CD4-positive, alpha-beta memory T cell (primary cell): ENCODE measurements around the gene GTPBP6. TPM values are rescaled to one million over a fixed set of nuclear protein-coding genes. Genes with fewer than 3 reads are reported as not detected.
"Not testable (repeated sequence)": the region's sequence is repeated elsewhere in the genome, so short reads cannot be mapped to it uniquely, and the experiment has no call there.

Source experiments
- CTCF ChIA-PET: fragments of 350-600 bp; sonication (Branson Sonifier 250); formaldehyde crosslinking; loops from one replicate; lab custom pipeline; 2021; ENCODE audit warnings: inconsistent platforms; ENCODE audit not compliant: partially characterized antibody; lab: Charles Lee
- POLR2A ChIA-PET: fragments of 350-600 bp; sonication (Branson Sonifier 250); formaldehyde crosslinking; loops from one replicate; lab custom pipeline; 2021; ENCODE audit not compliant: partially characterized antibody; lab: Charles Lee
- DNase-seq, 5 donors: peaks; one replicate each; pipeline versions ENCODE4 v3.0.0 to v3.0.0-alpha.2; 2020 to 2022; ENCODE audit warnings: mixed read lengths in 1 of 5
- H3K27ac ChIP-seq: one replicate; pipeline ENCODE4 v1.7.0; 2013; ENCODE audit warnings: low read depth, low read length
- H3K27me3 ChIP-seq: 2 replicates; pipeline ENCODE4 v1.7.0; 2013; ENCODE audit warnings: mild to moderate bottlenecking, low read length, moderate library complexity; ENCODE audit not compliant: insufficient read depth
- H3K36me3 ChIP-seq: 2 replicates; pipeline ENCODE4 v1.7.0; 2013; ENCODE audit warnings: mild to moderate bottlenecking, low read length, moderate library complexity; ENCODE audit not compliant: insufficient read depth
- H3K4me1 ChIP-seq: 2 replicates; pipeline ENCODE4 v1.7.0; 2013; ENCODE audit warnings: mild to moderate bottlenecking, low read length, moderate library complexity; ENCODE audit not compliant: insufficient read depth
- H3K4me3 ChIP-seq, 2 donors: one replicate each; pipeline ENCODE4 v1.7.0; 2013; ENCODE audit warnings: low read length in 2 of 2, mild to moderate bottlenecking in 1 of 2
- H3K9me3 ChIP-seq, 2 donors: one replicate each; pipeline ENCODE4 v1.7.0; 2013; ENCODE audit warnings: low read length in 2 of 2, control low read depth in 1 of 2; ENCODE audit not compliant: control insufficient read depth in 1 of 2
- H3K27ac Mint-ChIP-seq, 7 donors: one replicate each; pipeline ENCODE4 v1.8.0; 2020 to 2021; ENCODE audit warnings: mixed read lengths in 7 of 7, mild to moderate bottlenecking in 6 of 7, inconsistent platforms in 3 of 7, moderate library complexity in 3 of 7
- H3K27me3 Mint-ChIP-seq, 2 donors: one replicate each; pipeline ENCODE4 v1.8.0; 2020 to 2021; ENCODE audit warnings: mixed read lengths in 2 of 2
- H3K36me3 Mint-ChIP-seq, 2 donors: one replicate each; pipeline ENCODE4 v1.8.0; 2020 to 2021; ENCODE audit warnings: mixed read lengths in 2 of 2, inconsistent platforms in 1 of 2, mild to moderate bottlenecking in 1 of 2
- H3K4me1 Mint-ChIP-seq, 4 donors: one replicate each; pipeline ENCODE4 v1.8.0; 2020 to 2021; ENCODE audit warnings: mixed read lengths in 4 of 4, mild to moderate bottlenecking in 1 of 4
- H3K4me3 Mint-ChIP-seq, 8 donors: one replicate each; pipeline ENCODE4 v1.8.0; 2020 to 2021; ENCODE audit warnings: mixed read lengths in 8 of 8, mild to moderate bottlenecking in 7 of 8, moderate library complexity in 6 of 8, inconsistent platforms in 3 of 8
- H3K9me3 Mint-ChIP-seq, 8 donors: one replicate each; pipeline ENCODE4 v1.8.0; 2020 to 2021; ENCODE audit warnings: mixed read lengths in 8 of 8, mild to moderate bottlenecking in 5 of 8, inconsistent platforms in 3 of 8, moderate library complexity in 1 of 8
- intact Hi-C: fragments of 100-400 bp; cut with micrococcal nuclease; formaldehyde crosslinking; loops from one replicate; pipeline ENCODE4 v1.15.1; 2023
- polyA plus RNA-seq, 2 donors: library from polyadenylated mRNA; unstranded; fragments of 300-500 nt; fragmentation: Illumina TruSeq; gene quantifications; one replicate each; pipeline ENCODE4 v1.2.3, GENCODE V29; 2021
- total RNA-seq, 2 experiments: library from RNA; stranded (reverse); gene quantifications; one replicate each; pipeline ENCODE4 v1.2.3, GENCODE V29; 2021

The GTPBP6 gene
- total and polyA plus RNA-seq, 4 experiments from 2014 or later = 34.8 to 79.3 (median 63.3) TPM

DNA sequence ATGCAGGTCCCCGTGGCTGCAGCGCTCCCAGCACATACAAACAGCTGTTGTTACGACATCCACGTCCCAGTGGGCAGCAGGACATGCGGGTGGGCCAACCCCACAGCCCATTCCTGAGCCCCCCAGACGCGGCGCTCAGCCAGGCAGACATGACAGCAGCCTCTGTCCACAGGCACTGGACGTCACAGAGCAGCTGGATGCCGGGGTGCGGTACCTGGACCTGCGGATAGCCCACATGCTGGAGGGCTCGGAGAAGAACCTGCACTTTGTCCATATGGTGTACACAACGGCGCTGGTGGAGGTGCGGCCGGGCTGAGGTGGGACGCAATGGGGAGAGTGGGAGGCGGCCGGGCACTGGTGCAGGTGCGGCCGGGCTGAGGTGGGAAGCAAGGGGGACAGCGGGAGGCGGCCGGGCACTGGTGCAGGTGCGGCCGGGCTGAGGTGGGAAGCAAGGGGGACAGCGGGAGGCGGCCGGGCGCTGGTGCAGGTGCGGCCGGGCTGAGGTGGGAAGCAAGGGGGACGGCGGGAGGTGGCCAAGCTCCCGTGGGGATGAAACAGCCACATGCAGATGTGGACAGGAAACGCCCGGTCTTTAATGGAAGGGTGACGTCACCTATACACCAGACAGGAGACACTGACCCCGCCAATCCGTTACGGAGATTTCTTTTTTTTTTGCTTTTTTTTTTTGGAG lies 28.0 kb downstream of the GTPBP6 start:
- Histone ChIP-seq H3K9me3 (no peaks in the 10 kb centered on the region), H3K4me3 (no peak overlapping the region), H3K36me3 (peaks cover 5% of the 10 kb centered on the region), H3K27ac (no peak overlapping the region), H3K27me3 (no peaks in the 10 kb centered on the region), H3K4me1 (no peaks in the 10 kb centered on the region)
- POLR2A ChIA-PET = no interaction called here
- DNase-seq = peak in 1 of 5 donors; percentile 25
- intact Hi-C loops = no loop called here
- H3K4me3 Mint-ChIP-seq = no peak overlapping the region
- H3K4me1 Mint-ChIP-seq = peaks cover 0 to 12% (median 3%) of the 10 kb centered on the region in 4 donors
- no peaks in the 10 kb centered on the region for H3K27me3 Mint-ChIP-seq
- no peak overlapping the region for H3K27ac Mint-ChIP-seq
- H3K36me3 Mint-ChIP-seq = peaks cover 14 to 15% of the 10 kb centered on the region in 2 donors
- H3K9me3 Mint-ChIP-seq = no peaks in the 10 kb centered on the region
- CTCF ChIA-PET = no interaction called here

DNA sequence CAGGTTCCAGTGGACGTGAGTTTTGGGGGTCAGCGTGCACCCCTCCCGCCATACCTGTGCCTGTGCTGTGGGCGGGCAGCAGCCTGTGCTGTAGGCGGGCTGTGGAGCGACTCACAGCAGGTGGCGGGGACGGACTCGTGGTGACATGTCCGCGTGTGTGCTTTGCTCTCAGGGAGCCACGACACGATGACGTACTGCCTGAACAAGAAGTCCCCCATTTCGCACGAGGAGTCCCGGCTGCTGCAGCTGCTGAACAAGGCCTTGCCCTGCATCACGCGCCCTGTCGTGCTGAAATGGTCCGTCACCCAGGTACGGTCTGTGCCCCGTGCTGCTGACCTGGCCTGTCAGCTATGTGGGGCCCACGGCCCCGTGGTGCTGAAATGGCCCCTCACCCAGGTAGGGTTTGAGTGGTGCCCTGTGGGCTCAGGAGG lies 30.0 kb downstream of the GTPBP6 start:
- peaks cover 3 to 20% (median 9%) of the 10 kb centered on the region in 4 donors for H3K4me1 Mint-ChIP-seq

DNA sequence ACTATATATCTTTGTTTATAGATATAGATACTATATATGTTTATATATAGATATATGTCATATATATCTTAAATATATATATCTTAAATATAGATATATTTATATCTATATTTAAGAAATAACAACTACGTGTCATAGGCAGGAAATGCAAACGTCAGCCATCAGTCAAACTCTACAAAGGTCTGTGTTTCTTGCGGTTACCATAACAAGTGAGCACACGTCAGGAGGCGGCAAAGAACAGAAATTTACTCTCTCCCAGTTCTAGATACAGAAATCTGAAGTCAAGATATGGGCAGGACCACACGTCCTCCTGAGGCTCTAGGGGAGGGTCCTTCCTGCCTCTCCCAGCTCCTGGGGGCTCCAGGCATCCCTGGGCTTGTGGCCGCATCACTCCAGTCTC lies 30.9 kb downstream of the GTPBP6 start:
- no peaks in the 10 kb centered on the region for H3K9me3 ChIP-seq
- POLR2A ChIA-PET = no interaction called here
- intact Hi-C loops = no loop called here
- H3K36me3 ChIP-seq = peaks cover 3% of the 10 kb centered on the region
- Mint-ChIP-seq H3K27me3 (no peaks in the 10 kb centered on the region), H3K4me3 (no peak overlapping the region), H3K27ac (peak overlapping the region in 4 of 7 donors; percentile 42 to 73 (median 59)), H3K4me1 (peaks cover 3 to 18% (median 12%) of the 10 kb centered on the region in 4 donors), H3K9me3 (no peaks in the 10 kb centered on the region), H3K36me3 (peaks cover 7 to 17% of the 10 kb centered on the region in 2 donors)
- DNase-seq = peak in 2 of 5 donors; percentile 28 to 32
- no peaks in the 10 kb centered on the region for H3K27me3 ChIP-seq
- CTCF ChIA-PET = no interaction called here
- peaks cover 4% of the 10 kb centered on the region for H3K4me1 ChIP-seq
- H3K4me3 ChIP-seq = no peak overlapping the region
- H3K27ac ChIP-seq = peak overlapping the region; percentile 21

More for the DNA sequence above, 30.0 kb downstream of the GTPBP6 start:
- no peaks in the 10 kb centered on the region for H3K9me3 Mint-ChIP-seq
- no peaks in the 10 kb centered on the region for H3K27me3 ChIP-seq
- H3K27ac Mint-ChIP-seq = no peak overlapping the region
- DNase-seq = peak in 1 of 5 donors; percentile 8
- POLR2A ChIA-PET = no interaction called here
- H3K27ac ChIP-seq = no peak overlapping the region
- intact Hi-C loops = no loop called here
- CTCF ChIA-PET = no interaction called here
- no peak overlapping the region for H3K4me3 ChIP-seq
- H3K4me3 Mint-ChIP-seq = no peak overlapping the region
- no peaks in the 10 kb centered on the region for H3K9me3 ChIP-seq
- H3K36me3 Mint-ChIP-seq = peaks cover 11 to 16% of the 10 kb centered on the region in 2 donors
- no peaks in the 10 kb centered on the region for H3K27me3 Mint-ChIP-seq
- peaks cover 5% of the 10 kb centered on the region for H3K36me3 ChIP-seq
- peaks cover 3% of the 10 kb centered on the region for H3K4me1 ChIP-seq

DNA sequence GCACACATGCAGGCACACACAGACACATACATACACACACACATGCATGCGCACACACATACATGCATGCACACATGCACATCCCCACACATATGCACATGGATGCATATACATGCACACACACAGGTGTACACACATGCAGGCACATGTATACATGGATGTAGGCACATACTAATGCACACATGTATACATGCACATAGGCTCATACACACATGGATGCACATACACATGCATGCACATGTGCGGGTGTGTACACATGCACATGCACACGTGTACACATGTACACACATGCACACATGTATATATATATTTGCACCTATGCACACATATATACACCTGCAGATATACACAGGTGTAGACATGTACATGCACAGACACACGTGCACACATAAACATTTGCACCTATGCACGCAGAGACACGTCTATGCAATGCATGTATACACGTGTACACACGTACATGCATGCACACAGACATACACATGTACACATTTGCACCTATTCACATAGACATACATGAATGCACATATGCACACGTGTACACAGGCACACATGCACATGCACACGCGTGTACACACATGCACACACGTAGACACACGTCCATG lies 33.4 kb downstream of the GTPBP6 start:
- CTCF ChIA-PET = no interaction called here
- H3K36me3 ChIP-seq = peaks cover 3% of the 10 kb centered on the region
- H3K9me3 ChIP-seq = no peaks in the 10 kb centered on the region
- H3K36me3 Mint-ChIP-seq = peaks cover 2 to 13% of the 10 kb centered on the region in 2 donors
- peaks cover 3 to 24% (median 15%) of the 10 kb centered on the region in 4 donors for H3K4me1 Mint-ChIP-seq
- peak overlapping the region in 2 of 7 donors; percentile 30 to 66 for H3K27ac Mint-ChIP-seq
- intact Hi-C loops = no loop called here
- peaks cover 7% of the 10 kb centered on the region for H3K4me1 ChIP-seq
- no peaks in the 10 kb centered on the region for H3K27me3 Mint-ChIP-seq
- no peaks in the 10 kb centered on the region for H3K27me3 ChIP-seq
- H3K4me3 ChIP-seq = no peak overlapping the region
- H3K4me3 Mint-ChIP-seq = peak overlapping the region in 7 of 8 donors; percentile 4 to 96 (median 35)
- DNase-seq = no peak
- no peaks in the 10 kb centered on the region for H3K9me3 Mint-ChIP-seq
- H3K27ac ChIP-seq = no peak overlapping the region
- POLR2A ChIA-PET = no interaction called here

DNA sequence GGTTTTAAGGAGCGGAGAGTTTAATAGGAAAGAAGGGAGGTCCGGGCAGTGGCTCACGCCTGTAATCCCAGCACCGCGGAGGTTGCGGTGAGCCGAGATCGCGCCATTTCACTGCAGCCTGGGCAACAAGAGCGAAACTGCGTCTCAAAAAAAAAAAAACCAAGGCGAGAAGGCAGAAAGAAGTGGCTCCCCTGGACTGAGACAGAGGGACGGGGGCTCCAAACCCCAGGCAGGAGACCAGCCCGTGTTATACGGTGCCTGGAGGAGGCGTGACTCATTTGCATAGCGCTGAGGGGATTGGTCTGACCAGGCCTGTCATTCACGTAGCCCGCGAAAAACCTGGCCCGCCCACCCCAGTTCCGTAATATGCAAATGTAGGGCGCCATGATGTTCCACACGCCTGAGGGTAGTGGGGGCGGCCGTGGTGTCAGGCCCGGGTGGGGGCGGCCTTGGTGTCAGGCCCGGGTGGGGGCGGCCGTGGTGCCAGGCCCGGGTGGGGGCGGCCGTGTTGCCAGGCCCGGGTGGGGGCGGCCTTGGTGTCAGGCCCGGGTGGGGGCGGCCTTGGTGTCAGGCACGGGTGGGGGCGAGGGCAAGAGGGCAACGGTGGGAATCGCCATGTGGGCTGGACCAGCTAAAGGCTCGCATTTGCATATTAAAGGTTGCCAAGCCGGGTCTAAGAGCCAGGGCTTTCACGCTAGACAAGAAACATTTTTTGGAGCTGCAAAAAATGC lies 35.3 kb downstream of the GTPBP6 start:
- Histone ChIP-seq H3K4me3 (peak overlapping the region; percentile 57 to 87), H3K36me3 (peaks cover 3% of the 10 kb centered on the region), H3K27ac (peak overlapping the region; percentile 46), H3K4me1 (peaks cover 7% of the 10 kb centered on the region), H3K9me3 (no peaks in the 10 kb centered on the region), H3K27me3 (no peaks in the 10 kb centered on the region)
- peak; percentile 82 to 94 (median 84) for DNase-seq
- Mint-ChIP-seq H3K36me3 (peaks cover 2 to 11% of the 10 kb centered on the region in 2 donors), H3K4me1 (peaks cover 3 to 39% (median 18%) of the 10 kb centered on the region in 4 donors), H3K27ac (peak overlapping the region; percentile 85 to 97 (median 91)), H3K4me3 (peak overlapping the region; percentile 90 to 98 (median 96)), H3K27me3 (no peaks in the 10 kb centered on the region), H3K9me3 (no peaks in the 10 kb centered on the region)
- ChIA-PET CTCF (no interaction called here), POLR2A (no interaction called here)
- intact Hi-C loops = loop anchor here (1.0 kb wide), 1 partner anchor 35 kb away; the partner anchor contains the start of gene GTPBP6

DNA sequence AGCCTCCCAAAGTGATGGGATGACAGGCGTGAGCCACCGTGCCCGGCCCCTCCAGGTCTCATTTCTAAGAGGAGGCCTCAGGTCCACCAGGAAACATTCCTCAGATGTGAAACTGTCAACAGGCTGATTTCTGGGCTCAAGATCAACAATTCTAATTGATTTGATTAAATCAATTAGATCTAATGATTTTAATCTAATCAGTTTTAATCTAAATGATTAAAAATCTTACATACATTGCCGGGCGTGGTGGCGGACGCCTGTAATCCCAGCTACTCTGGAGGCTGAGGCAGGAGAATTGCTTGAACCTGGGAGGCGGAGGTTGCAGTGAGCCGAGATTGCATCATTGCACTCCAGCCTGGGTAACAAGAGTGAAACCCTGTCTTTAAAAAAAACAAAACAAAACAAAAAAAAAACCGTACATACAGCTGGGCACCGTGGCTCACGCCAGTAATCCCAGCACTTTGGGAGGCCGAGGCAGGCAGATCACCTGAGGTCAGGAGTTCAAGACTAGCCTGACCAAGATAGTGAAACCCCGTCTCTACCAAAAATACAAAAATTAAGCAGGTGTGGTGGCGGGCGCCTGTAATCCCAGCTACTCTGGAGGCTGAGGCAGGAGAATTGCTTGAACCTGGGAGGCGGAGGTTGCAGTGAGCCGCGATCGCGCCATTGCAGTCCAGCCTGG lies 36.5 kb downstream of the GTPBP6 start:
- H3K27me3 Mint-ChIP-seq, H3K4me3 ChIP-seq, intact Hi-C loops, H3K27ac ChIP-seq, DNase-seq, CTCF ChIA-PET, POLR2A ChIA-PET, H3K36me3 ChIP-seq, H3K4me1 ChIP-seq, H3K9me3 ChIP-seq, H3K9me3 Mint-ChIP-seq, H3K27me3 ChIP-seq: not testable (repeated sequence)
- peak overlapping the region in 4 of 7 donors; percentile 13 to 62 (median 48) for H3K27ac Mint-ChIP-seq
- peaks cover 2 to 11% of the 10 kb centered on the region in 2 donors for H3K36me3 Mint-ChIP-seq
- H3K4me3 Mint-ChIP-seq = peak overlapping the region in 5 of 8 donors; percentile 21 to 72 (median 64)
- peaks cover 3 to 41% (median 20%) of the 10 kb centered on the region in 4 donors for H3K4me1 Mint-ChIP-seq
